Loucy (cell line): ENCODE results near the gene CYP4F8.

Experiments used
- H2AFZ ChIP-seq: fragments of 200-600 bp; sonication (generic); 2 replicates; pipeline ENCODE4 v1.6.0; 2016; ENCODE audit warnings: antibody characterized with exemption, mild to moderate bottlenecking, low read length, moderate library complexity
- H3F3A ChIP-seq: fragments of 200-600 bp; 2 replicates; pipeline ENCODE4 v1.6.0; 2016; ENCODE audit warnings: antibody characterized with exemption, low read depth, mild to moderate bottlenecking
- H3K27me3 ChIP-seq: fragments of 200-600 bp; sonication (generic); 2 replicates; pipeline ENCODE4 v1.6.1; 2014; ENCODE audit warnings: low read length, mild to moderate bottlenecking; ENCODE audit not compliant: insufficient read depth, poor library complexity, severe bottlenecking
- H3K36me3 ChIP-seq: fragments of 200-600 bp; sonication (generic); 2 replicates; pipeline ENCODE4 v1.6.1; 2016; ENCODE audit warnings: low read length; ENCODE audit not compliant: insufficient read depth
- H3K4me1 ChIP-seq: fragments of 200-600 bp; sonication (generic); 2 replicates; pipeline ENCODE4 v1.5.1; 2014; ENCODE audit warnings: low read length, mild to moderate bottlenecking; ENCODE audit not compliant: insufficient read depth, poor library complexity, severe bottlenecking
- H3K4me2 ChIP-seq: fragments of 200-600 bp; sonication (generic); 2 replicates; pipeline ENCODE4 v1.6.0; 2014; ENCODE audit warnings: antibody characterized with exemption, low read length, low read depth, mild to moderate bottlenecking; ENCODE audit not compliant: poor library complexity, severe bottlenecking
- H3K4me3 ChIP-seq: fragments of 200-600 bp; sonication (generic); 2 replicates; pipeline ENCODE4 v1.5.1; 2014; ENCODE audit warnings: low read length, mild to moderate bottlenecking, mixed read lengths; ENCODE audit not compliant: poor library complexity, severe bottlenecking
- H3K79me2 ChIP-seq: fragments of 200-600 bp; sonication (generic); 2 replicates; pipeline ENCODE4 v1.6.1; 2014; ENCODE audit warnings: low read length; ENCODE audit not compliant: insufficient read depth
- H3K9ac ChIP-seq: fragments of 200-600 bp; sonication (generic); 2 replicates; pipeline ENCODE4 v1.6.0; 2014; ENCODE audit warnings: mild to moderate bottlenecking, low read depth, low read length, moderate library complexity; ENCODE audit not compliant: poor library complexity, severe bottlenecking
- H3K9me2 ChIP-seq: fragments of 200-600 bp; sonication (generic); replicated peaks from 2 replicates; pipeline ENCODE4 v1.6.1; 2016; ENCODE audit warnings: low read depth, low read length, mixed read lengths
- H3K9me3 ChIP-seq: fragments of 200-600 bp; sonication (generic); 2 replicates; pipeline ENCODE4 v1.6.1; 2014; ENCODE audit warnings: mild to moderate bottlenecking, antibody characterized with exemption, low read length, low read depth; ENCODE audit not compliant: insufficient read depth
- H4K20me1 ChIP-seq: fragments of 200-600 bp; sonication (generic); 2 replicates; pipeline ENCODE4 v1.6.0; 2014; ENCODE audit warnings: antibody characterized with exemption, low read length, mild to moderate bottlenecking; ENCODE audit not compliant: insufficient read depth, poor library complexity, severe bottlenecking
- EZH2phosphoT487 ChIP-seq: fragments of 200-600 bp; IDR thresholded peaks from 2 replicates; pipeline ENCODE4 v1.6.1; 2018; ENCODE audit warnings: antibody characterized with exemption, mild to moderate bottlenecking, moderate library complexity, borderline replicate concordance
- TF ChIP-seq, protein P1 (sequence below): fragments of 200-600 bp; sonication (generic); conservative IDR thresholded peaks from 2 replicates; pipeline ENCODE4 v1.5.1; 2014; ENCODE audit warnings: mild to moderate bottlenecking, antibody characterized with exemption, low read length

CYP4F8 gene

DNA sequence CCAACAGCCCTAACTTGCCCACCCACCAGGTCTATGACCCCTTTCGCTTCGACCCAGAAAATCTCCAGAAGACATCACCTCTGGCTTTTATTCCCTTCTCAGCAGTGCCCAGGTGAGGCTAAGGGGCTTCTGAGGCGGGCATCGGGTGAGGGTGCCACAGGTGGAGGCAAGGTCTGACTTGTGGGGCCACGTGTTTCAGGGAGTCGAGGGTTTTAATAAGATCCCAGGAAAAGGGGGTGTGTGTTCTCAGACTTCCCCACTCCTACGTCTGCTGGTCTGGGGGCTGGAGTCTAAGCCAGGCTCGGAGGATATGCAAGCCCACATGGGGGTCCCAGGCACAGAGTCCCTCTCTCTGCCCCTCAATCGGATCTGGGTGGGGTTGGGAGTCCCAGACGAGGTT is 30.9 kb upstream of the CYP4F8 start:
- H3K79me2 ChIP-seq = no peaks in the 10 kb centered on the region
- no peaks in the 10 kb centered on the region for H4K20me1 ChIP-seq
- no peaks in the 10 kb centered on the region for H3K36me3 ChIP-seq
- H3K4me3 ChIP-seq = no peak overlapping the region
- no peak overlapping the region for H3K4me2 ChIP-seq
- no peaks in the 10 kb centered on the region for H3K27me3 ChIP-seq
- H2AFZ ChIP-seq = no peak overlapping the region
- no peaks in the 10 kb centered on the region for H3F3A ChIP-seq
- TF ChIP-seq, protein P1, sequence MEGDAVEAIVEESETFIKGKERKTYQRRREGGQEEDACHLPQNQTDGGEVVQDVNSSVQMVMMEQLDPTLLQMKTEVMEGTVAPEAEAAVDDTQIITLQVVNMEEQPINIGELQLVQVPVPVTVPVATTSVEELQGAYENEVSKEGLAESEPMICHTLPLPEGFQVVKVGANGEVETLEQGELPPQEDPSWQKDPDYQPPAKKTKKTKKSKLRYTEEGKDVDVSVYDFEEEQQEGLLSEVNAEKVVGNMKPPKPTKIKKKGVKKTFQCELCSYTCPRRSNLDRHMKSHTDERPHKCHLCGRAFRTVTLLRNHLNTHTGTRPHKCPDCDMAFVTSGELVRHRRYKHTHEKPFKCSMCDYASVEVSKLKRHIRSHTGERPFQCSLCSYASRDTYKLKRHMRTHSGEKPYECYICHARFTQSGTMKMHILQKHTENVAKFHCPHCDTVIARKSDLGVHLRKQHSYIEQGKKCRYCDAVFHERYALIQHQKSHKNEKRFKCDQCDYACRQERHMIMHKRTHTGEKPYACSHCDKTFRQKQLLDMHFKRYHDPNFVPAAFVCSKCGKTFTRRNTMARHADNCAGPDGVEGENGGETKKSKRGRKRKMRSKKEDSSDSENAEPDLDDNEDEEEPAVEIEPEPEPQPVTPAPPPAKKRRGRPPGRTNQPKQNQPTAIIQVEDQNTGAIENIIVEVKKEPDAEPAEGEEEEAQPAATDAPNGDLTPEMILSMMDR = no peak
- TF ChIP-seq EZH2phosphoT487 = no peak
- no peaks in the 10 kb centered on the region for H3K4me1 ChIP-seq
- no peaks in the 10 kb centered on the region for H3K9me2 ChIP-seq
- no peak overlapping the region for H3K9ac ChIP-seq
- no peaks in the 10 kb centered on the region for H3K9me3 ChIP-seq

DNA sequence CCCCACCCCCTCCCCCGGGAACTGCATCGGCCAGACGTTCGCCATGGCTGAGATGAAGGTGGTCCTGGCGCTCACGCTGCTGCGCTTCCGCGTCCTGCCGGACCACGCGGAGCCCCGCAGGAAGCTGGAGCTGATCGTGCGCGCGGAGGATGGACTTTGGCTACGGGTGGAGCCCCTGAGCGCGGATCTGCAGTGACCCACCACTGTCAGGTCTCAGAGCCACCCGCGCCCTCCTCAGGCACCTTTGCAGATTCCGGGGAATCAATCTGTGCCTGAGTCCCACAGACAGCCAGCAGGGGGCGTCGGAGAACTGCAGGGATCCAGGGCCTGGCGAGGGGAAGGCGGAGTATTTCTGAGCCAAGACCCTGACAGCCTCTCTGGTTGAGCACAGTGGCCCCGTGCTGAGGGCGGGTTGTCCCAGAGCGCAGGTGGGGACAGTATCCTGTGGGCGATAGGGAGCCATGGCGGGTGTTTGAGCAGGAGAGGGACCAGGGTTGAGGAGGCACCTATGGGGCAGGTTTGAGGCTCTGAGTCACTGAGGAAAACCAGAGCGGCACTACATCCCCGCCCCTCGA is 30.4 kb upstream of the CYP4F8 start:
- H3F3A ChIP-seq = no peaks in the 10 kb centered on the region
- H3K9me3 ChIP-seq = no peaks in the 10 kb centered on the region
- no peaks in the 10 kb centered on the region for H3K4me1 ChIP-seq
- no peaks in the 10 kb centered on the region for H3K9me2 ChIP-seq
- H2AFZ ChIP-seq = no peak overlapping the region
- H3K9ac ChIP-seq = no peak overlapping the region
- H3K4me2 ChIP-seq = no peak overlapping the region
- TF ChIP-seq, protein P1 = peak; percentile 83
- no peak for TF ChIP-seq EZH2phosphoT487
- H3K79me2 ChIP-seq = no peaks in the 10 kb centered on the region
- no peak overlapping the region for H3K4me3 ChIP-seq
- no peaks in the 10 kb centered on the region for H3K27me3 ChIP-seq
- H4K20me1 ChIP-seq = no peaks in the 10 kb centered on the region
- no peaks in the 10 kb centered on the region for H3K36me3 ChIP-seq

- TF ChIP-seq, protein P1 = no peak
- no peak for TF ChIP-seq EZH2phosphoT487
- Histone ChIP-seq H3K9me3 (no peaks in the 10 kb centered on the region), H3K9ac (no peak overlapping the region), H3K36me3 (no peaks in the 10 kb centered on the region), H3F3A (no peaks in the 10 kb centered on the region), H4K20me1 (no peaks in the 10 kb centered on the region), H2AFZ (no peak overlapping the region), H3K9me2 (no peaks in the 10 kb centered on the region), H3K4me3 (no peak overlapping the region), H3K27me3 (no peaks in the 10 kb centered on the region), H3K79me2 (no peaks in the 10 kb centered on the region), H3K4me2 (no peak overlapping the region), H3K4me1 (no peaks in the 10 kb centered on the region)
Observed at GRCh38 chr19:15587663-15588062, 27.4 kb upstream of the CYP4F8 start.
